ENCODE data around the gene SLC22A4. TPM values are rescaled to one million over a fixed set of nuclear protein-coding genes. Genes with fewer than 3 reads are reported as not detected.

Gene SLC22A4
- total RNA-seq, 1 donor from 2014 or later, result 0.06 TPM

- H3K9ac ChIP-seq, result no peak overlapping the region
- no peaks in the 10 kb centered on the region for H3K36me3 Mint-ChIP-seq
- no peaks in the 10 kb centered on the region for H3K36me3 ChIP-seq
- H3K4me3 ChIP-seq, result no peak overlapping the region
- H3K27me3 ChIP-seq, result no peaks in the 10 kb centered on the region
- no peak overlapping the region for H2AFZ ChIP-seq (replicated peaks)
- peaks cover 2% of the 10 kb centered on the region for H3K27me3 Mint-ChIP-seq (ENCODE audit: insufficient read depth, low read depth)
- H3K4me2 ChIP-seq, result no peak overlapping the region
- H3F3A ChIP-seq (ENCODE audit: low read depth), result no peaks in the 10 kb centered on the region
- no peaks in the 10 kb centered on the region for H3K4me1 ChIP-seq
- no peaks in the 10 kb centered on the region for H4K20me1 ChIP-seq (ENCODE audit: low read depth)
- H3K9me3 Mint-ChIP-seq, result no peaks in the 10 kb centered on the region
- H3K27ac ChIP-seq, result no peak overlapping the region
- no peak for DNase-seq (ENCODE audit: low spot score)
- H3K4me3 Mint-ChIP-seq, result no peak overlapping the region
- H3K4me1 Mint-ChIP-seq, result no peaks in the 10 kb centered on the region
- TF ChIP-seq CTCF (IDR thresholded peaks at IDR 0.05) (no peak), EZH2 (IDR thresholded peaks at IDR 0.05) (no peak), EZH2phosphoT487 (IDR thresholded peaks at IDR 0.05) (no peak)
- H3K27ac Mint-ChIP-seq, result no peak overlapping the region
- H3K79me2 ChIP-seq (ENCODE audit: low read depth), result no peaks in the 10 kb centered on the region
- H3K9me3 ChIP-seq (ENCODE audit: low read depth), result no peaks in the 10 kb centered on the region
Observed at GRCh38 chr5:132380741-132381140, 86.5 kb downstream of the SLC22A4 start.

GRCh38 chr5:132381614-132382013, 87.4 kb downstream of the SLC22A4 start:
- H2AFZ ChIP-seq (replicated peaks), result no peak overlapping the region
- H3K27me3 Mint-ChIP-seq (ENCODE audit: insufficient read depth, low read depth), result peaks cover 2% of the 10 kb centered on the region
- no peak overlapping the region for H3K4me3 ChIP-seq
- no peaks in the 10 kb centered on the region for H3K36me3 ChIP-seq
- no peaks in the 10 kb centered on the region for H3F3A ChIP-seq (ENCODE audit: low read depth)
- H3K27ac ChIP-seq, result no peak overlapping the region
- no peaks in the 10 kb centered on the region for H3K27me3 ChIP-seq
- H3K4me1 ChIP-seq, result no peaks in the 10 kb centered on the region
- no peak overlapping the region for H3K4me3 Mint-ChIP-seq
- H3K9me3 Mint-ChIP-seq, result no peaks in the 10 kb centered on the region
- no peaks in the 10 kb centered on the region for H3K9me3 ChIP-seq (ENCODE audit: low read depth)
- no peak for TF ChIP-seq EZH2phosphoT487 (IDR thresholded peaks at IDR 0.05)
- no peak for TF ChIP-seq CTCF (IDR thresholded peaks at IDR 0.05)
- no peak for DNase-seq (ENCODE audit: low spot score)
- H3K79me2 ChIP-seq (ENCODE audit: low read depth), result no peaks in the 10 kb centered on the region
- no peak overlapping the region for H3K9ac ChIP-seq
- H3K4me1 Mint-ChIP-seq, result no peaks in the 10 kb centered on the region
- H3K27ac Mint-ChIP-seq, result no peak overlapping the region
- no peak overlapping the region for H3K4me2 ChIP-seq
- no peaks in the 10 kb centered on the region for H4K20me1 ChIP-seq (ENCODE audit: low read depth)
- H3K36me3 Mint-ChIP-seq, result no peaks in the 10 kb centered on the region

- H4K20me1 ChIP-seq (ENCODE audit: low read depth), result no peaks in the 10 kb centered on the region
- no peak overlapping the region for H2AFZ ChIP-seq (replicated peaks)
- no peak overlapping the region for H3K9ac ChIP-seq
- no peak overlapping the region for H3K4me3 ChIP-seq
- H3K4me1 Mint-ChIP-seq, result peaks cover 4% of the 10 kb centered on the region
- H3K9me3 ChIP-seq (ENCODE audit: low read depth), result no peaks in the 10 kb centered on the region
- no peaks in the 10 kb centered on the region for H3K79me2 ChIP-seq (ENCODE audit: low read depth)
- H3K9me3 Mint-ChIP-seq, result no peaks in the 10 kb centered on the region
- H3K4me2 ChIP-seq, result no peak overlapping the region
- no peaks in the 10 kb centered on the region for H3F3A ChIP-seq (ENCODE audit: low read depth)
- H3K27me3 Mint-ChIP-seq (ENCODE audit: insufficient read depth, low read depth), result peaks cover 4% of the 10 kb centered on the region
- H3K36me3 ChIP-seq, result no peaks in the 10 kb centered on the region
- no peak for DNase-seq (ENCODE audit: low spot score)
- TF ChIP-seq CTCF (IDR thresholded peaks at IDR 0.05) (no peak), EZH2 (IDR thresholded peaks at IDR 0.05) (no peak), EZH2phosphoT487 (IDR thresholded peaks at IDR 0.05) (no peak)
- H3K4me3 Mint-ChIP-seq, result no peak overlapping the region
- no peaks in the 10 kb centered on the region for H3K27me3 ChIP-seq
- no peaks in the 10 kb centered on the region for H3K4me1 ChIP-seq
- H3K27ac ChIP-seq, result no peak overlapping the region
- H3K36me3 Mint-ChIP-seq, result no peaks in the 10 kb centered on the region
- H3K27ac Mint-ChIP-seq, result no peak overlapping the region
Observed at GRCh38 chr5:132383261-132383660, 89.1 kb downstream of the SLC22A4 start.
